GM12891 (cell line): ENCODE measurements around the gene NHERF1.

Source experiments
- DNase-seq: peaks from one replicate; pipeline ENCODE4 v3.0.0; 2011; ENCODE audit warnings: low spot score; ENCODE audit not compliant: insufficient read length
- FAIRE-seq: peaks from 2 replicates; lab custom pipeline; 2011; peaks lifted over from hg19 to GRCh38; lab: Jason Lieb, UNC
- PAX5 ChIP-seq: IDR thresholded peaks from 2 replicates; pipeline ENCODE4 v1.6.1; 2011; ENCODE audit warnings: low read length, moderate library complexity, mild to moderate bottlenecking; ENCODE audit not compliant: insufficient read depth, severe bottlenecking
- POLR2A ChIP-seq: IDR thresholded peaks from 2 replicates; pipeline ENCODE4 v1.6.1; 2011; ENCODE audit warnings: low read depth, low read length, control low read depth
- POLR2AphosphoS5 ChIP-seq: IDR thresholded peaks from 2 replicates; pipeline ENCODE4 v1.6.1; 2011; ENCODE audit warnings: low read depth, low read length, control low read depth
- POU2F2 ChIP-seq: IDR thresholded peaks from 2 replicates; pipeline ENCODE4 v1.6.1; 2011; ENCODE audit warnings: low read depth, mild to moderate bottlenecking, control low read depth, low read length, moderate library complexity
- SPI1 ChIP-seq: IDR thresholded peaks from 2 replicates; pipeline ENCODE4 v1.6.1; 2011; ENCODE audit warnings: low read depth, low read length, control low read depth
- TAF1 ChIP-seq: IDR thresholded peaks from 2 replicates; pipeline ENCODE4 v1.6.1; 2011; ENCODE audit warnings: low read depth, low read length, control low read depth

Gene NHERF1

DNA sequence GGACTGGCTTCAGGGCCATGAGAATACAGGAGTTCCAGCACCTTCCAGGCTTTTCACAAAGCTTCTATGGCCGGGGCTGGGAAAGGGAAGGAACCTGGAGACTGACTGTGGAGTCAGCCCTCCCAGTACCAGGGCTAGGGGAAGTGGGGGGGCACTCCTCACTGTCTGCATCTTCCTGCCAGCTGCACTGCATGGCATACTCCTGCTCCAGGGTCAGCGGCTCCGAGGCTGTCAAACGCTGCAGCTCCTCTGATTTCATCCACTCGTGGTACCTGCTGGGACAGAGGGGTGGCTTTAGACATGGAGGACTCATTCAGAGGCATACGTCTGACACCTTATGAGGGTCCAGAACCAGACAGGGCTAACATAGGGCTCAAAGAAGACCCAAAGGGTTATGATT, 25.0 kb downstream of the NHERF1 start:
- TF ChIP-seq PAX5: no peak
- TF ChIP-seq POLR2A: no peak
- TF ChIP-seq POLR2AphosphoS5: no peak
- no peak for TF ChIP-seq POU2F2
- no peak for TF ChIP-seq SPI1
- TF ChIP-seq TAF1: no peak
- FAIRE-seq: no peak
- no peak for DNase-seq

DNA sequence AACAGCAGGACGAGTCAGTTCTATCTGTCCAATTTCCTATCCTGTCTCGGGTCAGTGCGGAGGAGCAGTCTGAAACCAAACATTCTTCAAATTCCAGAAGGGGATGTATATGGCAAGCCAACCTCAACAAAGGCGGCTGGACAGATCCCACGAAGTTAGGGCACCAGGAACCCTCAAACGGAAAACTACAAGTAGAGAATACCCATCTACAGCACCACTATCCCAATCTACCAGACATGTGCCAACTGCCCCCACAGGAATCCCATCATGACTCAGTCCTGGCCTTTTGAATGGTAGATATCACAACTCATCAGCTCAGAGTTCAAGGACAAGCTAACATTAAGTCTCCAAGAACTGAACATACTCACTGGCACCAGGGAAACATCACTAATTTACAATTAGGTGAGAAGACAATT, 25.5 kb downstream of the NHERF1 start:
- no peak for FAIRE-seq
- no peak for DNase-seq
- no peak for TF ChIP-seq POLR2A
- TF ChIP-seq PAX5: no peak
- TF ChIP-seq SPI1: no peak
- no peak for TF ChIP-seq POLR2AphosphoS5
- no peak for TF ChIP-seq POU2F2
- TF ChIP-seq TAF1: no peak

DNA sequence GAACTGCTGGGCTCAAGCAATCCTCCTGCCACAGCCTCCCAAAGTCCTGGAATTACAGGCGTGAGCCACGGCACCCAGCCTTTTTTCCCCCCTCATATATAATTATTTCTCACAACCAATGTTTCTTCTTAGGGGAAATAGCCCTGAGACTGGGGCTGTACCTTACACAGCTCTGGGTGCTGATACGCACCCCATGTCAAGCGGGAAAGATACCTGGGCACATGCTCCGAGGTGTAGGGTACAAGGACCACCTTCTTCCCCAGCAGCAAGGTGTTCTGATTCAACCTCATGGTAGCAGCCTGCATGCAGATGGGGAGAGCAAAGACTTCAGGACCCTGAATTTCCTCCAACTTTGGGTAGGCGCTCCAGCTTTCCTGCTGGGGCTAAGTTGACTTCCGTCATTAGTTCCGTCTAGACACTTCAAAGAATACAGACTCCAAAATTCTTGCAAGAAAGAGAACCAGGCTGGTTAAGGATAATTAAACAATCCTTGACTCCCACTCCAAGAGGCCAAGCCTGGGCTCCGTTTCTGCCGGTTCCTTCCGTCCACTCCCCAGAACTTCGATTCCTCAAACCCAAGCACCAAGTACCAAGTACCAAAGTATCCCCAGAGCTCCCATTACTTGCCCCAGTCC, 27.1 kb downstream of the NHERF1 start:
- no peak for TF ChIP-seq SPI1
- TF ChIP-seq PAX5: no peak
- no peak for FAIRE-seq
- DNase-seq: no peak

DNA sequence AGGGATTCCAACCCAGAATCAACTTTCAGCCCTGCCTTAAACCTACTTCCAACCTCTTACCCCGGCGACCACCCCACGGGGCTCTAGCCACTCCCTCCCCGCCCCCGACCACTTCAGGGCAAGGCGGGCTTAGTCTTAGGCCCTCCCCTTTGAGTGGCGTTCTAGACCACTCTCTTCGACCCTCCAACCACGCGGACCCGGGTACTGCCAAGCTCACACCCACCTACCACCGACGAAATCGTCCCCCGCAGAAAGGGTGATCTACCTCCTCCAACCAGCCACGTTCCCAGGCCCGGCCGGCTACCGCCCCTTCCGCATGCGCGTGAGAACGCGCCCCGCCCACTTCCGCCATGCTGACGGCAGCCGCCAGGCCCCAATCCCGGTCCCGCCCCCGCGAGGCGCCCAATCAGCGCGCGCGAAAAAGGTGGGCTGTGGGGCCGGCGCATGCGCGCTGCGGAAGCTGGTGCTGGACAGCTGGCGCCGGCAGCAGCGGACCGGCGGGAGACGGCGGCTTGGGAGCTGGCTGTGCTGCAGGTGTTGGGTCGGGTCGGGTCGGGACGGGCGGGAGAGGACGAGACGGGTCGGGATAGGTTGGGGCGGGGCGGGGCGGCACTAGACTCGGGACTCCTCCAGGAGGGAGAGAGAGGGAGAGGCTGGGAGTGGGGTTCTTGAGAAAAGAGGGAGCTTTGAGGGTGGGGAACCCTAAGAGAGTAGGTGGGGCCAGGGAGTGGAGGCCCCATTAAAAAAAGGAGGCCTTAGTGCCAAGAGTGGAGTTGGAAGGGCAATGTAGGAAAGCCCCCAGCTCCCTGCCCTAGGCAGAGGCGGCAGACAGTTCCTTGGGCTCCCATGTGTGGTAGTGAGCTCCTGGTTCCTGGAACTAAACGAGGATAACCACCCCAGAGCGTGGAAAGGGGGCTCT, 27.9 kb downstream of the NHERF1 start, which contains the start of gene NAT9:
NAT9 (minus strand) TSS at position 302 of the 919 bp plus-strand sequence. CDS start 647 bp downstream, outside the sequence.
- DNase-seq (peak; percentile 99), FAIRE-seq (peak; percentile 98)
- TF ChIP-seq SPI1: peak; percentile 44; the same call in 1 of the 2 replicates
- peak; percentile 49; the same call in 1 of the 2 replicates for TF ChIP-seq POU2F2
- peak; percentile 44; the same call in 1 of the 2 replicates for TF ChIP-seq TAF1
- TF ChIP-seq PAX5: no peak
- TF ChIP-seq POLR2A: peak; percentile 86
- peak; percentile 90 for TF ChIP-seq POLR2AphosphoS5

DNA sequence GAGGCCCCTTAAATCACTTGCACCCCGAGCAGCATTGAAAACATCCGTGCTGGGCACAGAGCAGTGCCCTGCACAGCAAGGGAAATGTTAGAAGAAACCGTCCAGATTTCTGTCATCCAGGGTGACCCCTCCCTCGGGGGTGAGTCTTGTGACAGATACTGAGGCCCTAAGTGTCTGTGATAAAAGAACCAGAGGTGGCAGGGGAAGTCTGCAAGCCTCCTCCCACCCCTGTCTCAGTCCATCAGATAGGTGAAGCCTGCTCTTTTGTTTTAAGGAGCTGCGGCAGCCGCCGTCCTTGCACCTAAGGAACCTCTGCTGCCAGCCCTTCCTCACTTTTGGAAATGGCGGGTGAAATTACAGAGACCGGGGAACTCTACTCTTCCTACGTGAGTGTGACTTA, 28.6 kb downstream of the NHERF1 start:
- no peak for TF ChIP-seq SPI1
- no peak for TF ChIP-seq PAX5
- TF ChIP-seq POLR2A: no peak
- no peak for TF ChIP-seq POU2F2
- no peak for TF ChIP-seq POLR2AphosphoS5
- TF ChIP-seq TAF1: no peak
- no peak for FAIRE-seq

DNA sequence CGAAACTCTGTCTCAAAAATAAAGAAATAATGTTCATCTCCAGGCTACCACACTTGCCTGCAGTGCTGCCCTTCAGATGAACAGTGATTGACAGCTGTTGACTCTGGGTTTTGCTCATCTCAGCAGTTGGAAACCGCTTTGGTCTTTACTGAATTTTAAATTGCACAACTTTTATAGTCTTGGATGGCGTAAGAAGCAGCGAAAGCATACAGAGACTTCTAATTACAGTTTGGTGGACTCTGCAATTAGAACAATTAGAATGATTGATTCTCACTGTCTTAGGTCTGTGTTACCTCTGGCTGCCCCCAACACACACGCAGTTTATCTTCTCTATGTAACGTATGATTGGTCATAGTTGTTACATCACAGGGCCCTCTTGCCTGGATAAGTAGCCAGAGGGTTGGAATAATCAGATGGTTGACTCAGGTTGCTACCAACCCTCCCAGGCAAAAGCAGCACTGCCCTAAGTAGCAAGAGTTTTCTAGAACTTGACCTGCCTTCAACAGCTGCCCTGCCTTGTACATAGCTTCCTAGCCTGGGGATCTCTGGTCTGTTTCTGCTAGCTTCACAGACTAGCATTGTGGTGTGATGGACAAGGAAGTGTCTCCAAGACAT, 29.6 kb downstream of the NHERF1 start:
- DNase-seq (no peak), FAIRE-seq (no peak)

More for the DNA sequence above, 28.6 kb downstream of the NHERF1 start:
- DNase-seq: no peak

DNA sequence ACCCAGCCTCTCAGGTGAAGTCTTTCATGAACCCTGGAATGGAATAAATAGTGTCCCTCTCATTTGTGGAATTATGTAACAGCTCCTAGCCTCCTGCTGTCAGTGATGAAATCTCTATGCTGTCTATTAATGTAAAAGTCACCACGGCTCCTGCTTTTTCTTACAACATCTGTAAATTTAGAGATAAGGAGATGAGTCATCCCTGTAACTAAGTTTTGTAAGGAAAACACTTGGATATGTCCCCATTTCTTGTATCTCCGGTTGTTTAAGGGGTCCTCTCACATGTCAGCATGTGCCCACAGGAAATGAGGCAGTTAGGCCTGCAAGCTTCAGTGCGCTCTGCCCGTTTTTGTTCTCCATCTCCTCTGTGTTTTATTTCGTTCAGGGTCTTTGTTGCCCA, 30.5 kb downstream of the NHERF1 start:
- TF ChIP-seq PAX5 (no peak), TAF1 (no peak), SPI1 (no peak), POU2F2 (no peak), POLR2AphosphoS5 (no peak), POLR2A (no peak)
- FAIRE-seq (no peak), DNase-seq (no peak)

More for the DNA sequence above, 29.6 kb downstream of the NHERF1 start:
- TF ChIP-seq SPI1: no peak
- TF ChIP-seq POLR2A: no peak
- no peak for TF ChIP-seq POLR2AphosphoS5

DNA sequence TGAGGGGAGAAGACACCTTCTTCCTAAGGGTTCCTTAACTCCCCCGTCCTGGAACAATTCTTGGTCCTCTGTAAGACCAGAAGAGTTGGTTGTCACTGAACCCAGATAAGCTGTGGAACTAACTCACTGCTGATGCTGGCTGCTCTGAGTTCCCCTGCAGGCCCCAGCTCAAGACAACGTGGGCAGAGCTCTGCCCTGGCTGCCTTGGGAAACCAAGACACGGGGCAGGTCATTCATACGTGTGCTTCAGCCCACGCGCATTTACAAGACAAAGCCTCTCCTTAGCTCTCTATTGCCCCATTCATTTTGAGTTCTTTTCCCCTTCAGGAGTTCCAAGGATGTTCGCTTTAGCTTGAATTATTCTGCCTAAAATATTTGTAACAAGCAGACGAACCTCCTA, 31.1 kb downstream of the NHERF1 start:
- DNase-seq: no peak
- no peak for FAIRE-seq
- no peak for TF ChIP-seq PAX5
- TF ChIP-seq POLR2A: no peak
- TF ChIP-seq TAF1: no peak
- no peak for TF ChIP-seq POLR2AphosphoS5
- TF ChIP-seq SPI1: no peak
- TF ChIP-seq POU2F2: no peak

DNA sequence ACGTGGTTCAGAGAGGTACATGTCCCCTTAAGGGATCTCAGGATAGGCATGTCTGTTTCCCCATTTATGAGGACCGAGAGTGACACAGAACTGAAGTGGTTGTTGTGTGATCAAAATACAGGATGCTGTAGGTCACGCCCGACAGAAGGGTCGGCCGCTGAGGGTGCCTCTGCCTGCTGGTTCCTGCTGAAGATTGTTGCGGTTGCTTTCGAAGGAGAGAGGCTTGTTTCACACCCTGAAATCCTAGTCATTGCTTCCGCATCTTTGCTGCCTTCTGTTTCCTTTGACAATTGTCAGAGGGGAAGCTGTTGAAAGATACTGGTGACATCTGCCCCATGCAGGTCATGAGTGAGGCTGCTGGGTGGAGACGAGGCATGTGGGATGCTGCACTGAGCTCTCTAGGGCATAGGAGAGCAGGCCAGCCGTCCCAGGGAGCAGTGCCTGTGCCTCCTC, 31.5 kb downstream of the NHERF1 start:
- TF ChIP-seq SPI1 (no peak), TAF1 (no peak), PAX5 (peak; percentile 87)
- DNase-seq (peak; percentile 63), FAIRE-seq (peak; percentile 94)
